HG03520 (cell line): ENCODE data around the gene NAP1L5.

Experiments
- ATAC-seq: cut with Tn5 transposase; IDR thresholded peaks from one replicate; pipeline ENCODE4 v1.9.1; 2021; ENCODE audit warnings: mild to moderate bottlenecking, moderate library complexity; ENCODE audit not compliant: unreplicated experiment

NAP1L5 gene

DNA sequence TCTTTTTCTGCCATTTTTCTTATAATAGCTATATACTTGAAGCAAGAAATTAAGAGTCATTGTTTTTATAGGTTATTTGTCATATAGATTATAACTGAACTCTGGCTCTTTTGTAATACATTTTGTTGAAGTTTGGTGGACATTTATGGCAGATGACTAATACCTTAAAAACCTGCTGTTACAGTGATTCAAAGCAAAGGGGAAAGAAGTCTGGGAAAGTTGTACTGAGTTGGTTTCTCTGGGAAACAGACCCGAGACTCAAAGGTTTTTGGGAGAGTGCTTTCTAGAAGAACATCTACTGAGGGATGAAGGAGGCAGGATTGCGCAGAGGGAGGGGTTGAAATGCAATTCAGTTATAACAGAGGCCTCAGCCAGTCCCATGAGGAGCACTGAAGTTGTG is 35.9 kb downstream of the NAP1L5 start:
- ATAC-seq = no peak

DNA sequence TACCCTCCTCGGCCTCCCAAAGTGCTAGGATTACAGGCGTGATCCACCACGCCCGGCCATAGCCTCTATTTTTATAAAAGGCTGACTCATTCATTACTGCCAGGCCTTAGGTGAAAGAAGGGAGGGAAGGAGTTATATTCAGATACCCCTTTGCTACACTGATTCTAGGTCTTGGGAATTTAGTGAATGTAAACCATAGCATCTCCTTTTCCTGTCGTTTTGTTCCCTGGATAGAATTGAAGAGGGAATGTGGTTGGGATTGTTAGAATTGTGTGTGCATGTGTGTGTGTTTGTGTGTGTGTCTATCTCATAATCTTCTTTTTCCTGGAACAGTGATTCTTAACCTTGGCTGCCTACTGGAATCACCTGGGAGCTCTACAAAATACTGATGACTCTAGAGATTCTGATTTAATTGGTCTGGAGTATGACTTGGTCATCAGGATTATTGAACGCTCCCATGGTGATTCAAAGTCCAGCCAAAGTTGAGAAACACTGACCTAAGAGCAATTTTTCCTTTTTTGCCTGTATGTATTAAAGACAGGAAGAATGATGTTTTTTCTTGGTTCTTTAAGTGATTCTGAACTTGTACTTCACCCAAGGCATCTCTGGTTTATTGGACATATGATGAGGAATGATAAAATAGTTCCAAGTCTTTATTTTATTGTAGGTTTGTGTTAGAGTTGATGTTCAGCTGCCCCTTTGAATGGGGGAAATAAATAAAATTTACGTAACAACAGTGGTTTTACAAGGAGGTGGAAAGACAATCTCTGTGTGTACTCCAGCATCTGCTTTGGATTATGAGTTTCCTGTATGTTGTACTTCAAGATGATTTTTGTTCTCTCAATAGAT is 37.0 kb downstream of the NAP1L5 start:
- no peak for ATAC-seq

DNA sequence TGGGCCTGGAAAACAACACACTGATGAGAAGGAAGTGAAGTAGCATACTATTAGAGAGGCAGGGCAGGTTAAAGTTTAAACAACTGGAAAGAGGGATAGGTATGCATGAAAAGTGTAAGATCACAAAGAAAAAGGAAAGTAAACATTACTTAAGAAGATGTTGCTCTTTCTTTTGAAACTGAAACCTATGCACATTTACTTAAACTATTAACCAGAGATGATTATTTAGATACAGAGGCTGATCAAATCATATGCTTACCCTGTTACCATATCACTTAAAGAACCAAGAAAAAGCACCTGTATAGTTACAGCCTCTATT is 37.8 kb downstream of the NAP1L5 start:
- no peak for ATAC-seq

DNA sequence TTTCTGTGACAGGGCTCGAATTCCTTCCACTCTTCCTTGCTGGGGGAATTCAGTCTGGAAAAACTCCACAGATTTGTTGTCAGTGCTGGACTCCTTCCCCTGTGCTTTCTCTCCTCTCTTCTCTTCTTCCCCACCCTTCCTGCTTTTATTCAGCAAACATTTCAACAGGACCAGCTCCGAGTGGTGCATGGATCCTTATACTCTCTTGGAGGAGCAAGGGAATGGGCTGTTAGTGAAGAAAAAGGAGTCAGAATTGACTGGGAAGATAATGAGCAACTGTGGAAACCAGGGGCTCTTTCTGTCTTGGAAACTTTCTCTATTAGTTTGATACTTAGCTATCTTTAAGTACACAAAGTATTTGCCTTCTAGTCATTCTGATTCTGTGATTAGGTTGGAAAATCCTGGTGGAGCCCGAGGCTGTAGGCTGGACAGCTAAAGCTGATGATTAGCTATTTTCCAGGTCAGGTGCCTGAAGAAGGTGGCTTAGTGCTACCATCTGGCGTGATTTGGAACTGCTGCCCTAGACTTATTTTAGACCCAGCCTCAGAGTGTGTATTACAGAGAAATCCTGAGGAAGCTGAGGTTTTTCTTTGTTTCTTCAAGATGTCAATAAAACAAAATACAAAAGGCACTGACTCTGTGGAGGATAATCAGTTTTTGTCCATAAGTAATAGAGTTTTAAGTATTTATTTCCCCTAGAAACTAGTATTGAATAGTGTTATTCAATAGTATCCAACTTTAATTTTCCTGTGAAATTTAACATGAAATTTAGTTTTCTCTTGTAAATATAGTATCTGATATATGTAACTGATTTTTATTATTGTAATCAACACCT is 38.4 kb downstream of the NAP1L5 start:
- peak; percentile 84 for ATAC-seq

DNA sequence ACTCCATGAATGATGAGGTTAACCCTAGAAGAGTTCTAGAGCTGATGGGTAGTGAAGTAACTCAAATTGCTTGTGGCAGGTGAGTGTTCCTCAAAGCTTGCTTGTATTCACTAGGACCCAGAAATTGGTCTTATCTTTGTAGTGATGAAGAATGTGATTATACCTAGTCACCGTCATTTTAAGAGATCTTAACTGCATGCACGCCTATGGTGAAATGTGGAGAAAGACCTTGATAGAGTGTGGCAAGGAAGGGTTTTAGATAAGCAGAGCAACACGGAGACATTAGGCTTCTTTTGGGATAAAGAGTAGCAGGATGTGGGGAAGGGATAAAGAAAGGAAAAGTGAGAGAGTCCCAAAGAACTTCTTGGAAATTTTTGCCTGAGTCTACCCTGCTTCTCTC is 42.4 kb downstream of the NAP1L5 start:
- ATAC-seq = no peak

DNA sequence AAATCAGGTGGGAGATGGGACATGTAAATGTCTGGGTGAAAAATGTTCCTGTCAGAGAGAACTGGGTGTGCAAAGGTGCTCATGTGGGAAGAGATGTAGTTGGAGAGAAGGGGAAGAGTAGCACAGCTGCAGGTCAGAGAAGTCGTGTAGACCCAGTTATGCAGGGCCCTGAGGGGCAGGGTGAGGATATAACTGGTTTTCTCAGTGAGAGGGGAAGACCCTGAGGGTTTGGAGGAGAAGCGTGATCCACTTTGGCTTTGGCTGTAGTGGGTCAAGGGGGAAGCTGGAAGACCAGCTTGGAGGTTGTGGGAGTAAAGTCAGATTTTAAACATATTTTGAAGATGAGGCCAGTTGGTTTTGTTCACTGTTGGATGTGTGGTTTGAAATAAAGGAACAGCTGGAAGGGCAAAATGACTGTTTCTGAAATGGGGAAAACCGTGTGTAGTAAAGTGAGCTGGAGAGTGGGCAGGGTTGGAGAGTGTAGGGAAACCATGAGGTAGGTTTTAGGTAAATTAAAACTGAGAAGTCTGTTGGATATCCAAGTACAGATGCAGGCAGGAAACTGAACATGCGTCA is 44.2 kb downstream of the NAP1L5 start:
- no peak for ATAC-seq

DNA sequence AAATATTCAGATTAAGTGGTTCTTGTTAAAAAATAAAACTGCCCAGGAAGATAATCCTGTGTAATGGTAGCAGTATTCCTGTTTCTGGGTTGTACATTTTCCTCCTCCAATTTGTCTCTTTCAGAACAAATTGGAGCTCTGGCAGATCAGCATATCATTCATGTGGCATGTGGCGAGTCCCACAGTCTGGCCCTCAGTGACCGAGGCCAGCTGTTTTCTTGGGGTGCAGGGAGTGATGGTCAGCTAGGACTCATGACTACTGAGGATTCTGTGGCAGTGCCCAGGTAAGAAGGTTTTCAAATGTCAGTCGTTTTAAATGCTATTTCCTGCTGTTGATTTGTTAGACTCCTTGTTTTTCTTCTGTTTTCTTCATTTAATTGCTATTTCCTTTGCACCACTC is 47.9 kb downstream of the NAP1L5 start:
- ATAC-seq = no peak

DNA sequence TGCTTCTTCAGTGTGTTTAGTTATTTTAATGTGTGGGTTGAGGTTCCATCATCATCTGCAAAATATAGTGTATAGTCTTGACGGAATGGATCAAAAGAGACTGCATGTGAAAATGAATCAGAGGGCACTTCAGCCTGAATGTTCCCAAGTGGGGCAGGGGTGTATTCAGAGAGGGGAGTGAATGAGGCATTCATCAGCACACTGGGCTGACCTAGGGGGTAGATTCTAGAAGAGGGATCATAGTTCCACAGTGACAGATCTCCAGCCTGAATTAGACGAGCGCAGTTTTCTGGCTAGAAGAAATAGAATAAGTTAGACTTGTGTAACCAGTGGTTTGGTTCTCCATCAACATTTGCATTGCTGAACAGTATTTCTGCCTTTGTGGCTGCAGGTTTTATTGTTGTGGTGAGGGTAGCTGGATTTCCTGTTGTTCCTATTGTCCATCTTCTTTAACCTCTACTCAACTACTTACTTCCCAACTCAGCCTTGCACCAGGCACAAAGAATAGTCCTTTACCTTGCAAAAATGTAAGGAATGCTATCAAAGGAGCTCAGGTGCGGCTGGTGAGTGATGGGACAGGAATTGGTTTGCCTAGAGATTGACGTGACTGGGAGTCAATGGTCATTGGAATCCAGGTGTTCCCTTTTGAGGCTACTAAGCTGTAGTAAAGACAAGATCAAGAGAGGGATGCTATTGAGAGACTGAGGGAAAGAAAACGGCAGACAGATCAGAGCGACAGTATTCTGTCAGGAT is 50.9 kb downstream of the NAP1L5 start:
- no peak for ATAC-seq

DNA sequence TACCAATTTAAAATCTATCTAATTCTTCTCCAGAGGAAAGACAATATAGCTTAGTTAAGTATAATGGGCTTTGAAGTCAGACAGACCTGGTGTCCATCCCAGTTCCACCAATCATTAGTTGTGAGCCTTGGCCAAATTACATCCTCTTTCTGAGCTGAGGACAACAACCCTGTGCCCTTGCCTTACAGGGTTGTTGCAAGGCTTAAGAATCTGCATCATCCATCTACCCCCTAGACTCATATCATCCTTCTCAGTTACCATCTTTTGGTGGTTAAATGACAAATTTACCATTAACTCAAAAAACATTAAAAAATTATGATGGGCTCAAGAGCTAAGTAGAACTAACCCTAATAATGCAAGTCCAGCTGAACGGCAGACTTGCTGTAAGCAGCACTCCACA is 51.6 kb downstream of the NAP1L5 start:
- ATAC-seq = no peak
